ENCODE measurements around the gene BDKRB2.

GRCh38 chr14:96215452-96216244 lies 11.0 kb downstream of the BDKRB2 start:
- no peak for TF ChIP-seq EZH2 (IDR thresholded peaks at IDR 0.05)
- no peak for TF ChIP-seq POLR2AphosphoS5 (IDR thresholded peaks at IDR 0.05; ENCODE audit: borderline replicate concordance, low read depth, low read length)
